Calu3 (cell line): ENCODE data around the gene DUSP23. TPM values are rescaled to one million over a fixed set of nuclear protein-coding genes. Genes with fewer than 3 reads are reported as not detected.
A peak's percentile ranks its signal among the peaks of the same experiment; 100 is the strongest.

Experiments
- BruUV-seq: library from RNA; stranded (reverse); fragments of 400-500 nt; replicated peaks from 2 replicates; lab custom pipeline; 2021; lab: Mats Ljungman, UMichigan
- CTCF ChIA-PET: fragments of 300-600 bp; sonication (Branson Sonifier 250); formaldehyde crosslinking; loops from one replicate; lab custom pipeline; 2022; ENCODE audit warnings: antibody characterized with exemption; lab: Charles Lee
- DNase-seq: peaks from one replicate; pipeline ENCODE4 v3.0.0; 2022
- H3K27ac Mint-ChIP-seq: one replicate; pipeline ENCODE4 v1.8.0; 2022; ENCODE audit warnings: mixed read lengths; ENCODE audit not compliant: unreplicated experiment
- H3K27me3 Mint-ChIP-seq: one replicate; pipeline ENCODE4 v1.8.0; 2022; ENCODE audit warnings: mixed read lengths; ENCODE audit not compliant: unreplicated experiment
- H3K36me3 Mint-ChIP-seq: one replicate; pipeline ENCODE4 v1.8.0; 2022; ENCODE audit warnings: mild to moderate bottlenecking, moderate library complexity, mixed read lengths; ENCODE audit not compliant: insufficient read depth, unreplicated experiment
- H3K4me1 Mint-ChIP-seq: one replicate; pipeline ENCODE4 v1.8.0; 2022; ENCODE audit warnings: mild to moderate bottlenecking, low read depth, mixed read lengths; ENCODE audit not compliant: unreplicated experiment
- H3K4me3 Mint-ChIP-seq: one replicate; pipeline ENCODE4 v1.8.0; 2022; ENCODE audit warnings: mild to moderate bottlenecking, low read depth, moderate library complexity, mixed read lengths; ENCODE audit not compliant: unreplicated experiment
- H3K9me3 Mint-ChIP-seq: one replicate; pipeline ENCODE4 v1.8.0; 2022; ENCODE audit warnings: low read depth, mixed read lengths; ENCODE audit not compliant: unreplicated experiment
- intact Hi-C: fragments of 100-400 bp; cut with micrococcal nuclease; formaldehyde crosslinking; loops from one replicate; pipeline ENCODE4 v1.10.0; 2022; ENCODE audit not compliant: unreplicated experiment
- total RNA-seq: library from RNA; stranded (reverse); gene quantifications from 2 replicates; pipeline ENCODE4 v1.2.3, GENCODE V29; 2022
- TF ChIP-seq, protein P1 (sequence below): fragments of 200-600 bp; IDR thresholded peaks from one replicate; pipeline ENCODE4 v1.8.0; 2022; ENCODE audit warnings: antibody characterized with exemption; ENCODE audit not compliant: unreplicated experiment

DUSP23 gene
- total RNA-seq, 1 experiment from 2014 or later: 10.6 TPM

DNA sequence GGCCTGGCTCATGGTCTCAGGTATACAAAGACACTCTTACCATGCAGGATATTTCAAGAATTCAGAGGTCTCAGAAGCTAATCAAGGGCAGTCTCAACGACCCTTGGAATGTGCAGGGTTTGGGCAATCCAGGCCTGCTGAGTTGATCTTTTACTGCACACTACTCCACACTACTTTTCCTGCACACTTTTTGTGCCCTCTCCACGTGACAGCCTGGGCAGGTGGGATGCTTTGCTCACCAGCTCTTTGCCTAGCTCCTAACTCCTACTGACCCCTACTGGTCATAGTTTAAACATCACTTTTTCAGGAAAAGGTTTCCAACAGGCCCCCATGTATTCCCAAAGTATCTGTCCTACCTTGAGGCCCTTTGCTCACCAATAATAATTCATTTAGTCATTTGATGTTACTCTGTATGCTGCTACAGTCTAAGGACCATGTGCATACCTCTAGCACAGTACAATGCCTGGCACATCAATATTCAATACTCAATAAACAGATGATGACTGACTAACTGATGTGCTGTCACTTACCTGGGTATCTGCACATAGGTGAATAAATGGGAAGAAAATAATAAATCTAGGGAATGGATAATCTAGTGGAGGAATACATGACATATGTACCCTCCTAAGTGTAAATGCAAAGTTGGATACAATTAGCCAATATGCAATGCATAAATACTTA is 9.6 kb downstream of the DUSP23 start:
- Mint-ChIP-seq H3K36me3 (no peaks in the 10 kb centered on the region), H3K9me3 (no peaks in the 10 kb centered on the region), H3K4me1 (peaks cover 13% of the 10 kb centered on the region), H3K4me3 (no peak overlapping the region), H3K27me3 (peaks cover 14% of the 10 kb centered on the region), H3K27ac (no peak overlapping the region)
- peak; percentile 43 for DNase-seq
- no TSS peak for BruUV-seq
- intact Hi-C loops: loop anchor here (2.0 to 10.0 kb wide), 3 partner anchors 580 to 656 kb away; no protein-coding TSS in a partner anchor
- CTCF ChIA-PET: interaction anchor here (0.8 to 1.7 kb wide), 8 partner anchors 9 to 576 kb away, joined by 3 to 10 read pairs (median 4); partner anchors contain the start of gene DUSP23
- TF ChIP-seq, protein P1, sequence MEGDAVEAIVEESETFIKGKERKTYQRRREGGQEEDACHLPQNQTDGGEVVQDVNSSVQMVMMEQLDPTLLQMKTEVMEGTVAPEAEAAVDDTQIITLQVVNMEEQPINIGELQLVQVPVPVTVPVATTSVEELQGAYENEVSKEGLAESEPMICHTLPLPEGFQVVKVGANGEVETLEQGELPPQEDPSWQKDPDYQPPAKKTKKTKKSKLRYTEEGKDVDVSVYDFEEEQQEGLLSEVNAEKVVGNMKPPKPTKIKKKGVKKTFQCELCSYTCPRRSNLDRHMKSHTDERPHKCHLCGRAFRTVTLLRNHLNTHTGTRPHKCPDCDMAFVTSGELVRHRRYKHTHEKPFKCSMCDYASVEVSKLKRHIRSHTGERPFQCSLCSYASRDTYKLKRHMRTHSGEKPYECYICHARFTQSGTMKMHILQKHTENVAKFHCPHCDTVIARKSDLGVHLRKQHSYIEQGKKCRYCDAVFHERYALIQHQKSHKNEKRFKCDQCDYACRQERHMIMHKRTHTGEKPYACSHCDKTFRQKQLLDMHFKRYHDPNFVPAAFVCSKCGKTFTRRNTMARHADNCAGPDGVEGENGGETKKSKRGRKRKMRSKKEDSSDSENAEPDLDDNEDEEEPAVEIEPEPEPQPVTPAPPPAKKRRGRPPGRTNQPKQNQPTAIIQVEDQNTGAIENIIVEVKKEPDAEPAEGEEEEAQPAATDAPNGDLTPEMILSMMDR: peak; percentile 57

DNA sequence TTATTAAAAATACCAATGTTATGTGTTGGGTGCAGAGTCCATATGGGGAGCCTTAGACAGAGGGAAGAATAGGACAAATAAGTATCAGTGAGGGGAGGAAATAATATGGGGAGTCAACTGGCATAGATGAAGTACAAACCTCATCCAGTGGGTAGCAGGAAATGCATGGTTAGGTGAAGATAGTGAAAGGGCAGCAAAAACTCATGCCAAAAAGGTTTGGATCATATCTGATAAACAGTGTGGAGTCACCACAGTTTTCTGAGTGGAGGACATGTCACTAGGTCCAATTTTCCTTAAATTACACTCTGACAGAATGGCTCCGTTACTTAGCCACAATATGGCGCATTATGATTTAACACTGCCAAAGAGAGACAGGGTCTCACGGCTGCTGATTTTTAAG is 10.3 kb downstream of the DUSP23 start:
- TF ChIP-seq, protein P1: no peak
- CTCF ChIA-PET: no interaction called here
- H3K27me3 Mint-ChIP-seq: peaks cover 14% of the 10 kb centered on the region
- H3K9me3 Mint-ChIP-seq: no peaks in the 10 kb centered on the region
- no TSS peak for BruUV-seq
- H3K36me3 Mint-ChIP-seq: no peaks in the 10 kb centered on the region
- intact Hi-C loops: loop anchor here (2.0 to 10.0 kb wide), 3 partner anchors 580 to 656 kb away; no protein-coding TSS in a partner anchor
- no peak overlapping the region for H3K27ac Mint-ChIP-seq
- no peak overlapping the region for H3K4me3 Mint-ChIP-seq
- no peak for DNase-seq
- peaks cover 13% of the 10 kb centered on the region for H3K4me1 Mint-ChIP-seq

DNA sequence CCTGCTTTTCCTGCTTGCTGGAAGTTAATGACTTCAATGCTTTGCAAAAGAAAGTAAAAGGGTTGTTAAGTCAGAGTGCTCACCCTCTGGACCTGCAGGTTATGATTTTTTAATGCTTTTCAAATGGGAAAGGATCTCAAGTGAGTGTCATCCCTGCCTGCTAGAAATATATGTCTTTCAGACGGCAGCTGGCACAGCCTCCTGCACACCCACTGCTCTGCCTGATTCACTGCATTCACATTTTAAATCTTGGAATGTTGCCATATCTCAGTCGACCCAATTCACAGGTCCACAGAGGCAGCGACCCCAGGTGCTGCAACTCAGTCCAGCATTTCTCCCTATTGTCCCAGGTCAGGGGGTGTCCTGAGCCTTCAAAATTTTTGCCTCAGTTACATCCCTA is 10.7 kb downstream of the DUSP23 start:
- TF ChIP-seq, protein P1: no peak
- intact Hi-C loops: loop anchor here (2.0 to 10.0 kb wide), 3 partner anchors 581 to 657 kb away; no protein-coding TSS in a partner anchor
- CTCF ChIA-PET: no interaction called here
- peaks cover 13% of the 10 kb centered on the region for H3K4me1 Mint-ChIP-seq
- peaks cover 14% of the 10 kb centered on the region for H3K27me3 Mint-ChIP-seq
- no peaks in the 10 kb centered on the region for H3K36me3 Mint-ChIP-seq
- H3K27ac Mint-ChIP-seq: no peak overlapping the region
- no peak for DNase-seq
- no peaks in the 10 kb centered on the region for H3K9me3 Mint-ChIP-seq
- H3K4me3 Mint-ChIP-seq: no peak overlapping the region
- BruUV-seq: no TSS peak

DNA sequence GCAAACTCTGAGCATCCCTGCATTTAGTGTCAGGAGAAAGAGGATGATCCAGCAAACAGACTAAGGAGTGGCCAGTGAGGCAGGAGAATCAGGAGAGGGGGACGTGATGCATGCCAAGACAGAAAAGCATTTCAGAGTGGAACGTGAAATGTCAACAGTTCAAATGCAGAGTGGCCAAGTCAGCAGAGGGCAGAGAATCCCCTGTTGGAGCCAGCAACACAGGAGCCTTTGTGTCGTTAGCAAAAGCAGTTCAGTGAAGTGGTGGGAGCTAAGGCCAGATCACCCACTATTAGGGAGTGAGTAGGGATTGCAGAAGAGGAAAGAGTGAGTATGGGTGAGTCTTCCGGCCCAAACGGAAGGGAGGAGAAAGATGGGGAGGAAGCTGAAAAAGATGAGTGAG is 14.8 kb downstream of the DUSP23 start:
- Mint-ChIP-seq H3K27me3 (peaks cover 16% of the 10 kb centered on the region), H3K36me3 (no peaks in the 10 kb centered on the region), H3K4me1 (peaks cover 8% of the 10 kb centered on the region), H3K4me3 (no peak overlapping the region), H3K9me3 (no peaks in the 10 kb centered on the region), H3K27ac (no peak overlapping the region)
- CTCF ChIA-PET: no interaction called here
- TF ChIP-seq, protein P1: no peak
- no TSS peak for BruUV-seq
- intact Hi-C loops: loop anchor here (10.0 kb wide), 1 partner anchor 661 kb away; no protein-coding TSS in a partner anchor
- no peak for DNase-seq
